ENCODE results near the gene ADCY7.

Gene ADCY7

GRCh38 chr16:50298591-50299507 is 32.5 kb downstream of the ADCY7 start:
- DNase-seq (ENCODE audit: low spot score) = no peak

- DNase-seq (ENCODE audit: low spot score) = no peak
Observed at GRCh38 chr16:50299508-50300105, 33.3 kb downstream of the ADCY7 start.

GRCh38 chr16:50300942-50301625 is 34.7 kb downstream of the ADCY7 start:
- DNase-seq (ENCODE audit: low spot score) = no peak

GRCh38 chr16:50301626-50302471 is 35.5 kb downstream of the ADCY7 start:
- DNase-seq (ENCODE audit: low spot score) = no peak

GRCh38 chr16:50302472-50303005 is 36.2 kb downstream of the ADCY7 start:
- no peak for DNase-seq (ENCODE audit: low spot score)

GRCh38 chr16:50303041-50303604 is 36.8 kb downstream of the ADCY7 start:
- no peak for DNase-seq (ENCODE audit: low spot score)

- DNase-seq (ENCODE audit: low spot score) = no peak
Observed at GRCh38 chr16:50303605-50304466, 37.5 kb downstream of the ADCY7 start.

GRCh38 chr16:50304467-50305440 is 38.4 kb downstream of the ADCY7 start:
- DNase-seq (ENCODE audit: low spot score) = no peak

- DNase-seq (ENCODE audit: low spot score) = no peak
Observed at GRCh38 chr16:50305441-50306061, 39.2 kb downstream of the ADCY7 start.

GRCh38 chr16:50306287-50306686 is 39.9 kb downstream of the ADCY7 start:
- no peak for DNase-seq (ENCODE audit: low spot score)

- no peak for DNase-seq (ENCODE audit: low spot score)
Observed at GRCh38 chr16:50308237-50308965, 42.0 kb downstream of the ADCY7 start.

- DNase-seq (ENCODE audit: low spot score) = no peak
Observed at GRCh38 chr16:50309156-50309526, 42.8 kb downstream of the ADCY7 start.

GRCh38 chr16:50309527-50310307 is 43.4 kb downstream of the ADCY7 start:
- DNase-seq (ENCODE audit: low spot score) = no peak

- no peak for DNase-seq (ENCODE audit: low spot score)
Observed at GRCh38 chr16:50310308-50311133, 44.2 kb downstream of the ADCY7 start.

- DNase-seq (ENCODE audit: low spot score) = no peak
Observed at GRCh38 chr16:50311134-50311528, 44.8 kb downstream of the ADCY7 start.

- DNase-seq (ENCODE audit: low spot score) = no peak
Observed at GRCh38 chr16:50311891-50312501, 45.6 kb downstream of the ADCY7 start.

Data from LoVo (cell line).